Fibroblast of mammary gland (primary cell): ENCODE data around the gene ZAP70.

Source experiments
- DNase-seq: peaks from one replicate; pipeline ENCODE4 v3.0.0-alpha.2; 2010; ENCODE audit warnings: low read depth
- H3K4me3 ChIP-seq: 2 replicates; pipeline ENCODE4 v1.5.1; 2011; ENCODE audit warnings: low read depth, mild to moderate bottlenecking, low read length, moderate library complexity; ENCODE audit not compliant: control insufficient read depth
- CTCF ChIP-seq: conservative IDR thresholded peaks from 2 replicates; pipeline ENCODE4 v1.5.1; 2011; ENCODE audit warnings: low read depth, low read length, inconsistent platforms; ENCODE audit not compliant: control insufficient read depth, insufficient read depth

The ZAP70 gene

GRCh38 chr2:97716695-97717612, 3.6 kb downstream of the ZAP70 start:
- TF ChIP-seq CTCF = no peak
- no peak overlapping the region for H3K4me3 ChIP-seq
- no peak for DNase-seq

GRCh38 chr2:97717613-97717995, 4.2 kb downstream of the ZAP70 start:
- TF ChIP-seq CTCF = no peak

GRCh38 chr2:97718051-97718882, 4.9 kb downstream of the ZAP70 start:
- no peak for TF ChIP-seq CTCF
- H3K4me3 ChIP-seq = no peak overlapping the region
- no peak for DNase-seq

More at GRCh38 chr2:97717613-97717995, 4.2 kb downstream of the ZAP70 start:
- H3K4me3 ChIP-seq = no peak overlapping the region
- no peak for DNase-seq

- H3K4me3 ChIP-seq = no peak overlapping the region
- DNase-seq = no peak
- no peak for TF ChIP-seq CTCF
Measured at GRCh38 chr2:97718942-97719341, 5.6 kb downstream of the ZAP70 start.

- no peak overlapping the region for H3K4me3 ChIP-seq
- TF ChIP-seq CTCF = no peak
- DNase-seq = no peak
Measured at GRCh38 chr2:97719362-97720155, 6.2 kb downstream of the ZAP70 start.

GRCh38 chr2:97720746-97721145, 7.4 kb downstream of the ZAP70 start:
- H3K4me3 ChIP-seq = no peak overlapping the region
- no peak for DNase-seq
- TF ChIP-seq CTCF = no peak
